Measurements from ENCODE around the gene NOL4.

The NOL4 gene

GRCh38 chr18:34189656-34190435, 34.9 kb downstream of the NOL4 start:
- DNase-seq = no peak

All from DMS 273 treated with DMSO at 0.1 percent for 48 hours (cell line).